GM23338 (cell line): Measurements from ENCODE around the gene PPFIBP1. TPM values are rescaled to one million over a fixed set of nuclear protein-coding genes. Genes with fewer than 3 reads are reported as not detected.

ENCODE experiments used
- ATAC-seq: fragments of 200-7000 bp; cut with Tn5 transposase; 3 replicates; pipeline ENCODE4 v1.9.1; 2020
- DNase-seq: peaks from one replicate; pipeline ENCODE4 v3.0.0-alpha.2; 2015; ENCODE audit warnings: low spot score
- H2AFZ ChIP-seq: fragments of 200-600 bp; sonication (generic); 2 replicates; pipeline ENCODE4 v1.8.0; 2016; ENCODE audit warnings: antibody characterized with exemption, mild to moderate bottlenecking, moderate library complexity
- H3F3A ChIP-seq: fragments of 200-600 bp; sonication (generic); replicated peaks from 2 replicates; pipeline ENCODE4 v1.8.0; 2017; ENCODE audit warnings: antibody characterized with exemption, mixed run types, low read depth
- H3K27ac ChIP-seq: fragments of 200-600 bp; sonication (generic); 2 replicates; pipeline ENCODE4 v1.6.1; 2016; ENCODE audit warnings: low read depth
- H3K27me3 ChIP-seq: fragments of 200-600 bp; sonication (generic); 2 replicates; pipeline ENCODE4 v1.8.0; 2016; ENCODE audit warnings: mild to moderate bottlenecking, mixed run types, moderate library complexity; ENCODE audit not compliant: insufficient read depth
- H3K36me3 ChIP-seq: fragments of 200-600 bp; sonication (generic); 2 replicates; pipeline ENCODE4 v1.8.0; 2016; ENCODE audit warnings: mild to moderate bottlenecking; ENCODE audit not compliant: insufficient read depth
- H3K4me1 ChIP-seq: fragments of 200-600 bp; sonication (generic); 2 replicates; pipeline ENCODE4 v1.8.0; 2016; ENCODE audit warnings: mild to moderate bottlenecking, moderate library complexity; ENCODE audit not compliant: insufficient read depth
- H3K4me2 ChIP-seq: fragments of 200-600 bp; sonication (generic); 2 replicates; pipeline ENCODE4 v1.7.1; 2017; ENCODE audit warnings: mixed run types
- H3K4me3 ChIP-seq: fragments of 200-600 bp; sonication (generic); 2 replicates; pipeline ENCODE4 v1.6.1; 2016; ENCODE audit warnings: mixed run types
- H3K79me2 ChIP-seq: fragments of 200-600 bp; sonication (generic); replicated peaks from 2 replicates; pipeline ENCODE4 v1.8.0; 2017; ENCODE audit warnings: mild to moderate bottlenecking; ENCODE audit not compliant: insufficient read depth
- H3K9me2 ChIP-seq: fragments of 200-600 bp; sonication (generic); 2 replicates; pipeline ENCODE4 v1.8.0; 2017; ENCODE audit not compliant: insufficient read depth
- H4K20me1 ChIP-seq: fragments of 200-600 bp; sonication (generic); replicated peaks from 2 replicates; pipeline ENCODE4 v1.8.0; 2017; ENCODE audit warnings: mild to moderate bottlenecking; ENCODE audit not compliant: insufficient read depth
- H3K27ac Mint-ChIP-seq: 2 replicates; pipeline ENCODE4 v1.8.0; 2020; ENCODE audit warnings: inconsistent platforms, mild to moderate bottlenecking, moderate library complexity, mixed read lengths
- H3K27me3 Mint-ChIP-seq: 3 replicates; pipeline ENCODE4 v1.8.0; 2022; ENCODE audit warnings: low read depth, mild to moderate bottlenecking, moderate library complexity, mixed read lengths, inconsistent platforms; ENCODE audit not compliant: insufficient read depth, poor library complexity
- H3K36me3 Mint-ChIP-seq: 3 replicates; pipeline ENCODE4 v1.8.0; 2021; ENCODE audit warnings: low read depth, mild to moderate bottlenecking, inconsistent platforms, moderate library complexity, mixed read lengths
- H3K4me1 Mint-ChIP-seq: 3 replicates; pipeline ENCODE4 v1.8.0; 2020; ENCODE audit warnings: mild to moderate bottlenecking, inconsistent platforms, mixed read lengths
- H3K4me3 Mint-ChIP-seq: 3 replicates; pipeline ENCODE4 v1.8.0; 2021; ENCODE audit warnings: moderate library complexity, mild to moderate bottlenecking, inconsistent platforms, mixed read lengths
- H3K9me3 Mint-ChIP-seq: 3 replicates; pipeline ENCODE4 v1.8.0; 2020; ENCODE audit warnings: moderate library complexity, mild to moderate bottlenecking, inconsistent platforms, mixed read lengths
- CREB1 ChIP-seq: fragments of 250-450 bp; sonication (Bioruptor Pico); IDR thresholded peaks from 2 replicates; pipeline ENCODE4 v1.5.0; 2020; ENCODE audit warnings: low read depth, mild to moderate bottlenecking, moderate library complexity
- EZH2 ChIP-seq: fragments of 200-600 bp; sonication (generic); IDR thresholded peaks from one replicate; pipeline ENCODE4 v1.8.0; 2017; ENCODE audit warnings: antibody characterized with exemption, mild to moderate bottlenecking, low read depth; ENCODE audit not compliant: unreplicated experiment
- STAT1 ChIP-seq: IDR thresholded peaks from one replicate; pipeline ENCODE4 v1.6.1; 2016; ENCODE audit warnings: antibody characterized with exemption; ENCODE audit not compliant: unreplicated experiment
- polyA plus RNA-seq: library from polyadenylated mRNA; unstranded; fragments of >200 nt; fragmentation: Nextera tagmentation; extraction: Ambion mirVana; gene quantifications from 2 replicates; pipeline ENCODE4 v1.2.1, GENCODE V29; 2016
- total RNA-seq: library from RNA; depleted of rRNA; stranded (reverse); fragments of >200 nt; shearing (Covaris generic); gene quantifications from 2 replicates; pipeline ENCODE4 v1.2.3, GENCODE V29; 2014
- TF ChIP-seq, protein P1 (sequence below): fragments of 250-450 bp; sonication (Bioruptor Pico); IDR thresholded peaks from 2 replicates; pipeline ENCODE4 v1.5.0; 2020; ENCODE audit warnings: mild to moderate bottlenecking, moderate library complexity
- TF ChIP-seq, protein P2 (sequence below): IDR thresholded peaks from one replicate; pipeline ENCODE4 v1.6.1; 2018; ENCODE audit warnings: antibody characterized with exemption; ENCODE audit not compliant: unreplicated experiment
- TF ChIP-seq, protein P3 (sequence below), 2 experiments: fragments of 200-600 bp in 1 of 2; sonication (generic) in 1 of 2; conservative IDR thresholded peaks; 2 replicates each; pipeline versions ENCODE4 v1.5.1 to v1.6.1; 2016 to 2017; ENCODE audit warnings: antibody characterized with exemption in 2 of 2, low read depth in 2 of 2, mild to moderate bottlenecking in 2 of 2, moderate library complexity in 1 of 2
- TF ChIP-seq, protein P4 (sequence below): IDR thresholded peaks from 2 replicates; pipeline ENCODE4 v1.6.1; 2016; ENCODE audit warnings: antibody characterized with exemption

Gene PPFIBP1
- total and polyA plus RNA-seq, 2 experiments from 2014 or later, result 33.2 to 41.9 TPM

DNA sequence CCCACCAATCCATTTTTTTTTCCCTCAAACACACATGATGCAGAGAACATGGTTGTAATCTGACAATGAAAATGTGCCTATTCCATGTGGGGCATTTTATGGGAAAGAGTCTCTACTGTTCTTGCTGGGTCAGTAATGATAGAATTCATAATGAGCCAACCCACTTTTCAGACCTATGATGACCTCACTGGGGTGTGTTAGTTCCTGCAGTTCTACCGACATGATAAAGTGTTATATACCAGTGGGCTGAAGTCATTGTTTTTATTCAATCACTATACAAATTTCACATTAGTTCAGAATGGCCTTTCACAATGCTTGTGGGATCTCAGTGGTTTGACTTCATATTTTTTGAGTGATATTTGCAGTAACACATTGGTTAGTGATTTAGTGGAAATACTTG lies 47.5 kb downstream of the PPFIBP1 start:
- TF ChIP-seq STAT1, result no peak
- TF ChIP-seq EZH2, result no peak
- TF ChIP-seq, protein P1, sequence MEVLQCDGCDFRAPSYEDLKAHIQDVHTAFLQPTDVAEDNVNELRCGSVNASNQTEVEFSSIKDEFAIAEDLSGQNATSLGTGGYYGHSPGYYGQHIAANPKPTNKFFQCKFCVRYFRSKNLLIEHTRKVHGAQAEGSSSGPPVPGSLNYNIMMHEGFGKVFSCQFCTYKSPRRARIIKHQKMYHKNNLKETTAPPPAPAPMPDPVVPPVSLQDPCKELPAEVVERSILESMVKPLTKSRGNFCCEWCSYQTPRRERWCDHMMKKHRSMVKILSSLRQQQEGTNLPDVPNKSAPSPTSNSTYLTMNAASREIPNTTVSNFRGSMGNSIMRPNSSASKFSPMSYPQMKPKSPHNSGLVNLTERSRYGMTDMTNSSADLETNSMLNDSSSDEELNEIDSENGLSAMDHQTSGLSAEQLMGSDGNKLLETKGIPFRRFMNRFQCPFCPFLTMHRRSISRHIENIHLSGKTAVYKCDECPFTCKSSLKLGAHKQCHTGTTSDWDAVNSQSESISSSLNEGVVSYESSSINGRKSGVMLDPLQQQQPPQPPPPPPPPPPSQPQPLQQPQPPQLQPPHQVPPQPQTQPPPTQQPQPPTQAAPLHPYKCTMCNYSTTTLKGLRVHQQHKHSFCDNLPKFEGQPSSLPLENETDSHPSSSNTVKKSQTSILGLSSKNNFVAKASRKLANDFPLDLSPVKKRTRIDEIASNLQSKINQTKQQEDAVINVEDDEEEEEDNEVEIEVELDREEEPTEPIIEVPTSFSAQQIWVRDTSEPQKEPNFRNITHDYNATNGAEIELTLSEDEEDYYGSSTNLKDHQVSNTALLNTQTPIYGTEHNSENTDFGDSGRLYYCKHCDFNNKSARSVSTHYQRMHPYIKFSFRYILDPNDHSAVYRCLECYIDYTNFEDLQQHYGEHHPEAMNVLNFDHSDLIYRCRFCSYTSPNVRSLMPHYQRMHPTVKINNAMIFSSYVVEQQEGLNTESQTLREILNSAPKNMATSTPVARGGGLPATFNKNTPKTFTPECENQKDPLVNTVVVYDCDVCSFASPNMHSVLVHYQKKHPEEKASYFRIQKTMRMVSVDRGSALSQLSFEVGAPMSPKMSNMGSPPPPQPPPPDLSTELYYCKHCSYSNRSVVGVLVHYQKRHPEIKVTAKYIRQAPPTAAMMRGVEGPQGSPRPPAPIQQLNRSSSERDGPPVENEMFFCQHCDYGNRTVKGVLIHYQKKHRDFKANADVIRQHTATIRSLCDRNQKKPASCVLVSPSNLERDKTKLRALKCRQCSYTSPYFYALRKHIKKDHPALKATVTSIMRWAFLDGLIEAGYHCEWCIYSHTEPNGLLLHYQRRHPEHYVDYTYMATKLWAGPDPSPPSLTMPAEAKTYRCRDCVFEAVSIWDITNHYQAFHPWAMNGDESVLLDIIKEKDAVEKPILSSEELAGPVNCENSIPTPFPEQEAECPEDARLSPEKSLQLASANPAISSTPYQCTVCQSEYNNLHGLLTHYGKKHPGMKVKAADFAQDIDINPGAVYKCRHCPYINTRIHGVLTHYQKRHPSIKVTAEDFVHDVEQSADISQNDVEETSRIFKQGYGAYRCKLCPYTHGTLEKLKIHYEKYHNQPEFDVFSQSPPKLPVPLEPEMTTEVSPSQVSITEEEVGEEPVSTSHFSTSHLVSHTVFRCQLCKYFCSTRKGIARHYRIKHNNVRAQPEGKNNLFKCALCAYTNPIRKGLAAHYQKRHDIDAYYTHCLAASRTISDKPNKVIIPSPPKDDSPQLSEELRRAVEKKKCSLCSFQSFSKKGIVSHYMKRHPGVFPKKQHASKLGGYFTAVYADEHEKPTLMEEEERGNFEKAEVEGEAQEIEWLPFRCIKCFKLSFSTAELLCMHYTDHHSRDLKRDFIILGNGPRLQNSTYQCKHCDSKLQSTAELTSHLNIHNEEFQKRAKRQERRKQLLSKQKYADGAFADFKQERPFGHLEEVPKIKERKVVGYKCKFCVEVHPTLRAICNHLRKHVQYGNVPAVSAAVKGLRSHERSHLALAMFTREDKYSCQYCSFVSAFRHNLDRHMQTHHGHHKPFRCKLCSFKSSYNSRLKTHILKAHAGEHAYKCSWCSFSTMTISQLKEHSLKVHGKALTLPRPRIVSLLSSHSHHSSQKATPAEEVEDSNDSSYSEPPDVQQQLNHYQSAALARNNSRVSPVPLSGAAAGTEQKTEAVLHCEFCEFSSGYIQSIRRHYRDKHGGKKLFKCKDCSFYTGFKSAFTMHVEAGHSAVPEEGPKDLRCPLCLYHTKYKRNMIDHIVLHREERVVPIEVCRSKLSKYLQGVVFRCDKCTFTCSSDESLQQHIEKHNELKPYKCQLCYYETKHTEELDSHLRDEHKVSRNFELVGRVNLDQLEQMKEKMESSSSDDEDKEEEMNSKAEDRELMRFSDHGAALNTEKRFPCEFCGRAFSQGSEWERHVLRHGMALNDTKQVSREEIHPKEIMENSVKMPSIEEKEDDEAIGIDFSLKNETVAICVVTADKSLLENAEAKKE, result no peak
- TF ChIP-seq CREB1, result no peak
- TF ChIP-seq, protein P2, sequence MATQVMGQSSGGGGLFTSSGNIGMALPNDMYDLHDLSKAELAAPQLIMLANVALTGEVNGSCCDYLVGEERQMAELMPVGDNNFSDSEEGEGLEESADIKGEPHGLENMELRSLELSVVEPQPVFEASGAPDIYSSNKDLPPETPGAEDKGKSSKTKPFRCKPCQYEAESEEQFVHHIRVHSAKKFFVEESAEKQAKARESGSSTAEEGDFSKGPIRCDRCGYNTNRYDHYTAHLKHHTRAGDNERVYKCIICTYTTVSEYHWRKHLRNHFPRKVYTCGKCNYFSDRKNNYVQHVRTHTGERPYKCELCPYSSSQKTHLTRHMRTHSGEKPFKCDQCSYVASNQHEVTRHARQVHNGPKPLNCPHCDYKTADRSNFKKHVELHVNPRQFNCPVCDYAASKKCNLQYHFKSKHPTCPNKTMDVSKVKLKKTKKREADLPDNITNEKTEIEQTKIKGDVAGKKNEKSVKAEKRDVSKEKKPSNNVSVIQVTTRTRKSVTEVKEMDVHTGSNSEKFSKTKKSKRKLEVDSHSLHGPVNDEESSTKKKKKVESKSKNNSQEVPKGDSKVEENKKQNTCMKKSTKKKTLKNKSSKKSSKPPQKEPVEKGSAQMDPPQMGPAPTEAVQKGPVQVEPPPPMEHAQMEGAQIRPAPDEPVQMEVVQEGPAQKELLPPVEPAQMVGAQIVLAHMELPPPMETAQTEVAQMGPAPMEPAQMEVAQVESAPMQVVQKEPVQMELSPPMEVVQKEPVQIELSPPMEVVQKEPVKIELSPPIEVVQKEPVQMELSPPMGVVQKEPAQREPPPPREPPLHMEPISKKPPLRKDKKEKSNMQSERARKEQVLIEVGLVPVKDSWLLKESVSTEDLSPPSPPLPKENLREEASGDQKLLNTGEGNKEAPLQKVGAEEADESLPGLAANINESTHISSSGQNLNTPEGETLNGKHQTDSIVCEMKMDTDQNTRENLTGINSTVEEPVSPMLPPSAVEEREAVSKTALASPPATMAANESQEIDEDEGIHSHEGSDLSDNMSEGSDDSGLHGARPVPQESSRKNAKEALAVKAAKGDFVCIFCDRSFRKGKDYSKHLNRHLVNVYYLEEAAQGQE, result no peak
- TF ChIP-seq, protein P3, sequence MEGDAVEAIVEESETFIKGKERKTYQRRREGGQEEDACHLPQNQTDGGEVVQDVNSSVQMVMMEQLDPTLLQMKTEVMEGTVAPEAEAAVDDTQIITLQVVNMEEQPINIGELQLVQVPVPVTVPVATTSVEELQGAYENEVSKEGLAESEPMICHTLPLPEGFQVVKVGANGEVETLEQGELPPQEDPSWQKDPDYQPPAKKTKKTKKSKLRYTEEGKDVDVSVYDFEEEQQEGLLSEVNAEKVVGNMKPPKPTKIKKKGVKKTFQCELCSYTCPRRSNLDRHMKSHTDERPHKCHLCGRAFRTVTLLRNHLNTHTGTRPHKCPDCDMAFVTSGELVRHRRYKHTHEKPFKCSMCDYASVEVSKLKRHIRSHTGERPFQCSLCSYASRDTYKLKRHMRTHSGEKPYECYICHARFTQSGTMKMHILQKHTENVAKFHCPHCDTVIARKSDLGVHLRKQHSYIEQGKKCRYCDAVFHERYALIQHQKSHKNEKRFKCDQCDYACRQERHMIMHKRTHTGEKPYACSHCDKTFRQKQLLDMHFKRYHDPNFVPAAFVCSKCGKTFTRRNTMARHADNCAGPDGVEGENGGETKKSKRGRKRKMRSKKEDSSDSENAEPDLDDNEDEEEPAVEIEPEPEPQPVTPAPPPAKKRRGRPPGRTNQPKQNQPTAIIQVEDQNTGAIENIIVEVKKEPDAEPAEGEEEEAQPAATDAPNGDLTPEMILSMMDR (conservative IDR thresholded peaks at IDR 0.05; ENCODE audit: low read depth in 2 of 2), result no peak
- TF ChIP-seq, protein P4, sequence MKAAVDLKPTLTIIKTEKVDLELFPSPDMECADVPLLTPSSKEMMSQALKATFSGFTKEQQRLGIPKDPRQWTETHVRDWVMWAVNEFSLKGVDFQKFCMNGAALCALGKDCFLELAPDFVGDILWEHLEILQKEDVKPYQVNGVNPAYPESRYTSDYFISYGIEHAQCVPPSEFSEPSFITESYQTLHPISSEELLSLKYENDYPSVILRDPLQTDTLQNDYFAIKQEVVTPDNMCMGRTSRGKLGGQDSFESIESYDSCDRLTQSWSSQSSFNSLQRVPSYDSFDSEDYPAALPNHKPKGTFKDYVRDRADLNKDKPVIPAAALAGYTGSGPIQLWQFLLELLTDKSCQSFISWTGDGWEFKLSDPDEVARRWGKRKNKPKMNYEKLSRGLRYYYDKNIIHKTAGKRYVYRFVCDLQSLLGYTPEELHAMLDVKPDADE, result no peak
- no peak overlapping the region for H3K4me3 ChIP-seq
- no peaks in the 10 kb centered on the region for H3K27me3 Mint-ChIP-seq
- H3K79me2 ChIP-seq, result no peaks in the 10 kb centered on the region; the same call in 1 of the 2 replicates
- no peak overlapping the region for H3K27ac ChIP-seq
- no peak overlapping the region for H3K27ac Mint-ChIP-seq
- peaks cover 10% of the 10 kb centered on the region for H3K4me1 ChIP-seq
- H3K4me1 Mint-ChIP-seq, result peaks cover 12% of the 10 kb centered on the region
- H3K36me3 Mint-ChIP-seq, result no peaks in the 10 kb centered on the region
- no peaks in the 10 kb centered on the region for H4K20me1 ChIP-seq
- no peaks in the 10 kb centered on the region for H3K9me3 Mint-ChIP-seq
- DNase-seq (no peak), ATAC-seq (no peak)
- no peak overlapping the region for H2AFZ ChIP-seq
- H3K27me3 ChIP-seq, result no peaks in the 10 kb centered on the region
- H3F3A ChIP-seq, result no peaks in the 10 kb centered on the region
- no peaks in the 10 kb centered on the region for H3K9me2 ChIP-seq
- H3K4me2 ChIP-seq, result no peak overlapping the region
- no peak overlapping the region for H3K4me3 Mint-ChIP-seq
- H3K36me3 ChIP-seq, result no peaks in the 10 kb centered on the region
